GM21619 (cell line): Measurements from ENCODE around the gene PPP2R1A.

Experiments used
- ATAC-seq: cut with Tn5 transposase; IDR thresholded peaks from one replicate; pipeline ENCODE4 v1.9.1; 2021; ENCODE audit not compliant: unreplicated experiment

Gene PPP2R1A

DNA sequence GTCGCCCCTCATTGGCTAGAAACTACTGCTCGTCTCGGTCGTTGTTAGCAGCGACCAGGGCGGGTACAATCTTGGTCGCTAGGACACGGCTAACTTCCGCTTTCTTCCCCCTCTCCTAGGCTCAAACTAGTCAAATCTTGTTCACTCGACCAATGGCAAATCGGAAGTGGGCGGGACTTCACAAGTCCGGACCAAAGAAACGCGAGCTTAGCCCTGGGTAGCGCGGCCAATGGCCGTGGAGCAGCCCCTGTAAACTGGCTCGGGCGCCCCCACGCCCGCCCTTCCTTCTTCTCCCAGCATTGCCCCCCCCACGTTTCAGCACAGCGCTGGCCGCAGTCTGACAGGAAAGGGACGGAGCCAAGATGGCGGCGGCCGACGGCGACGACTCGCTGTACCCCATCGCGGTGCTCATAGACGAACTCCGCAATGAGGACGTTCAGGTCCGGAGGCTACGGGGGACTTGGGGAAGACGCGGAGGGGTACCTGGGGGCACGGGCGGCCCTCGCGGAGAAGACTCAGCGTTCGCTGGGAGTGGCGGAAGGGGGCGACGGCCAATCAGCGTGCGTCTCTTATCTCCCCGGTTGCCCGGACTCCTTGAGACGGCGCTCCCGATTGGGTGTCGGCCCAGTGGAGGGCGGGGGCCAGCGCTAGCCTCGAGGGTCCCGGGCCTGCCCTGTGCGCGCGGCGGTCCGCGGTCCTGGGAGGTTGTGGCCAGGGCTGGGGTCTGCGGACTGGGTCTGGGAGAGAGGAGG, at the start of gene PPP2R1A:
Gene PPP2R1A, plus strand, starts transcription at position 318 of the 752 bp plus-strand sequence. Its CDS starts 45 bp downstream, at position 363.
- peak; percentile 92 for ATAC-seq

DNA sequence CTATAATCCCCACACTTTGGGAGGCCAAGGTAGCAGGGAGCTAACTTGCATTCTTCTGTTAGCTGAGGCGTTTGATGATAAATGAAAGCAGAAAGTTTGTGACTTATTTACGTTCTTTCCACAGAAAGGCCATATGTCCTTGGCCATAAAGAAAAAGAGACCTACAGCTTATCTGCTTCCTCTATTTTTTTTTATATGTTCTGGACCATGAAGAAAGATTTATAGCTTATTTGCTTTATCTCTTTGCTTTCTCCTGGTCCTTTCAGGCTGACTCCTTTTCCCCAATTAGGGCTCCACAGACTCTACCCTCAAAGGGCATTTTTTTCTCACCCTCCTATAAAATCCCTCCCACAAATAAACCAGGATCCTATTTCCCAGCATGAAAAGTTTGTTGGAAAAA, 48.6 kb upstream of the PPP2R1A start:
- no peak for ATAC-seq

DNA sequence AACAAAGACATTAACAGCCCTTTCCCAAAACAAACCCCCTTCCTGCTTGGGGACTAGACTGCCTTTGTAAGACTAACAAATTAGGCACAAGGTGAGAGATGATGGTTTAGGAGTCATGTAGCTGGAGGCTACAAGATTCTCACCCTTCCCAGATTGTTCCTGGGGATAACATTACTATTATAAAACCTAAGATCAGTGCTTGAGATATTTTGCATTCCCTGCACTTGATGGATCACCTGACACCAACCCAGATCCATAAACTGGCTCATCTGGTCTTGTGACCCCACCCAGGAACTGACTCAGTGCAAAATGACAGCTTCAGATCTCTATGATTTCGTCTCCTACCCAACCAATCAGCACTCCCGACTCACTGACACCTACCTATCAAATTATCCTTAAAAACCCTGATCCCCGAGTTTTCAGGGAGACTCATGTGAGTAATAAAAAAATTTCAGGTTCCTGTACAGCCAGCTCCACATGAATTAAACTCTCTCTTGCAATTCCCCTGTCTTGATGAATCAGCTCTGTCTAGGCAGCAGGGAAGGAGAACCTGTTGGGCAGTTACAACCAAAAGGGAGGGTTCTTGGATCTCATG, 47.8 kb upstream of the PPP2R1A start:
- ATAC-seq = no peak

DNA sequence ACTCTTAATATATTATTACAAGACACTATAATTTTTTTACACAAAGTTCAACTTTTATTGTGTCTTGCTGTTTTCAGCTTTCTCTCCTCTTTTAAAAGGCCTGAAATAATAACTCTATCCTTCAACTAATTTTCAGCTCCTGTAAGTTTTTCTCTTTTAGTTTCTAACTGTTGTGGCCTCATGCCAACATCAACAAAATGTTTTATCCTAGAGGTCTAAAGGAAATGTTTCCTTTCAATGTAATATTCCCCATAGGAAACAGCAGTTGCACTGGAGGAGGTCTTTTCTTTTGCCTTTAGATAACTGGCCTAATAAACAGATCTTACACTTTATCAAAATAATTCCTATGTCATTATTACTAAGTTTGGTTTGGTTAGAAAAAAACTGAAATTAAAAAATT, 41.6 kb upstream of the PPP2R1A start:
- ATAC-seq = no peak

DNA sequence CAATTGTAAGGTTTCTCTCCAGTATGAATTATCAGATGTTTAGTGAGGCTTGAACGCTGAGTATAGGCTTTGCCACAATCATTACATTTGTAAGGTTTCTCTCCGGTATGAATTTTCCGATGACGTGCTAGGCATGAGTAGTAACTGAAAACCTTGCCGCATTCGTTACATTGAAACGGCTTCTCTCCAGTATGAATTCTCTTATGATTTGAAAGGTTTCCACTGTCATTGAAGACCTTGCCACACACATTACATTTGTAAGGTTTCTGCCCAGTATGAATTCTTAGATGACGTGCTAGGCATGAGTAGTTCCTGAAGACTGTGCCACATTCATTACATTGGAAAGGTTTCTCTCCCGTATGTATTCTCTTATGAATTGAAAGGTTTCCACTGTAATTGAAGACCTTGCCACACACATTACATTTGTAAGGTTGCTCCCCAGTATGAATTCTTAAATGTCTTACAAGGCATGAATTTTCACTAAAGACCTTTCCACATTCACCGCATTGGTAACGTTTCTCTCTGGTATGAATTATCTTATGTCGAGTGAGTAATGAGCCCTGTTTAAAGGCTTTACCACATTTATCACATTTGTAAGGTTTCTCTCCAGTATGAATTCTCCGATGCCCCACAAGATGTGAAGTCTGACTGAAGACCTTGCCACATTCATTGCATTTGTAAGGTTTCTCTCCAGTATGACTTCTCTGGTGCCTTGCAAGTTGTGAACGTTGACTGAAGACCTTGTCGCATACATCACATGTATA, 34.1 kb upstream of the PPP2R1A start:
- ATAC-seq = no peak

DNA sequence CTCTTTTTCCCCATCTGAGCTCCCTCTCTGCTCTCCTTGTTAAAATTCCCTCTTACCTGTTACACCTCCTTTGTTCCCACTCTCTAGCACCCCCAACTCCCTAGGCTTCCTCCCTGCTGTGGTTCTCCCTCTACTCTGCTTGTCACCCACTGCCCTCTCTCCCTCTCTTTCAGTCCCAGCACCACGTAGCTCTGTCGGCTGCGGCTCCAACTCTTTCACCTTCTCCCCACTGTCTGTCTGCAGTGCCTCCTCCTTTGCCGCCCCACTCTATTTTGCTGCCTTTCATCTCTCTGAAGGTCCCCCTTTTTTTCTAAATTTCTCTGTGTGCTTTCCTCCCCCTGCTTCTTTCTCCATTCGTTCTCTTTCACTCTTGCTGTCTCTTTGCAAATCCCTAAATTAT, 19.5 kb upstream of the PPP2R1A start:
- ATAC-seq = no peak

- peak; percentile 20 for ATAC-seq
Observed at GRCh38 chr19:52170863-52171320, 19.0 kb upstream of the PPP2R1A start.

- ATAC-seq = peak; percentile 67
Observed at GRCh38 chr19:52171321-52172169, 18.3 kb upstream of the PPP2R1A start, which contains the start of gene ZNF836. TSS of gene ZNF836 (minus strand) at chr19:52171621. CDS start at chr19:52168072, 3,549 bp downstream.

DNA sequence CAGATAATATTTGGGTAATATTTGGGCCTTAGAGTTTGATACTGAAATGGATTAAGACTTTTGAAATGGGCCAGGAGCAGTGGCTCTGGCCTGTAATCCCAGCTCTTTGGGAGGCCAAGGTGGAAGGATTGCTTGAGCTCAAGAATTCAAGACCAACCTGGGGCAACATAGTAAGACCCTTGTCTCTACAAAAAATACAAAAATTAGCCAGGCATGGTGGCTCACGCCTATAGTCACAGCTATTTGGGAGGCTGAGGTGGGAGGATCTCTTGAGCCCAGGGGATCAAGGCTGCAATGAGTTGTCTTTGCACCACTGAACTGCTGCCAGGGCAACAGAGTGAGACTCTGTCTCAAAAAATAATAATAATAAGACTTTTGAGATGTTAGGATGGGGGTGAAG, 17.5 kb upstream of the PPP2R1A start:
- ATAC-seq = no peak

DNA sequence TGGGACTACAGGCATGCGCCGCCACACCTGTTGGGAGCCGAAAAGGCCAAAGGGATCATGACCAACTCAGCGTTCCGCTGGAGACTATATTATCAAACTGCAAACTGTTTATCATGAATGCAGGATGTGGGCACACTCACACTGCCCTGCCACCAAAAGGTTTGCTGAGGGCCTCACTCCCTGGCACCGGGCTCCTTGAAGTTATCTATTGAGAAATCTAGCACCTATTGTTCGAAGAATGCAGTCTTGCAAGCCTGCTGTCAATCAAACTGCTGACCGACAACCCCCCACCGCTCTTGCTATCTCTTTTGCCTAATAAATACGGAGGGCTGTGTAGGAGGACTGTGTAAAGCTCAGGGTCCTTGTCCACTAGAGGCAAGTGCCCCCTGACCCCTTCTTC, 13.3 kb upstream of the PPP2R1A start:
- ATAC-seq = no peak

- no peak for ATAC-seq
Observed at GRCh38 chr19:52187407-52187806, 2.4 kb upstream of the PPP2R1A start.

DNA sequence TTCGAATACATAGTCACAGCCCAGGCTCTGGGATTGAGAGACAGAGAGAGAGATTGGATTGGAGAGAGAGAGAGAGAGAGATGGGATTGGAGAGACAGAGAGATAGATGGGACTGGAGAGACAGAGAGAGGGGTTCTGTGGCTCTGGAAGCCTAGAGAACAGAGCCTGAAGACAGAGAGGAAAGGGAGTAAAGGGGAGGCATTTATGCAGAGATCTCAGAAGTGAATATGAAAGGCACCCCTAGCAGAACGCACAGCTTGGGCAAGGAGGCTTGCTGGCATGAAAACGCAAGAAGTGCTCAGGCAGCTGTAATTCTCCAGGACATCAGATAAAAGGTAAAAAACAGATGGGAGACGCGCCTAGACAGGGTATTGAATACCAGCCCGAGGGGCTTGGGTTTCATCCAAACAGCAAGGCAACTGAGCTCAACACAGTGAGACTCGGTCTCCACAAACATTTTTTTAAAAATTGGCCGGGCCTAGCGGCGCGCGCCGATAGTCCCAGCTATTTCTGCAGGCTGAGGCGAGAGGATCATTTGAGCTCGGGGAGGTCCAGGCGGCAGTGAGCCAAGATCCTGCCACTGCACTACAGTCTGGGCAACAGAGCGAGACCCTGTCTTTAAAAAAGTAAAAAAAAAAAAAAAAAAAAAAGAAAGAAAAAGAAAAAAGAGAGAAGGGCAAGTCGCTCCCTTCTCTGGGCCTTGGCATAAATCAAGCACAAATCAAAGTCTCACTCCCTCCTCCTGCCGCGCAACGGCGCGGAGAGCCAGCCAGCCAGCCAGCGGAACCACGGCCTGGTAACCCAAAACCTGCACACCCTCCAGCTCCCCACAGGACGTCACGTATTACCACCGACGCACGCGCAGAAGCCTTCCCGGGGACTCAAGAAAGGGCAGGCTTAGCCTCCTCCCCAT, 774 bp upstream of the PPP2R1A start:
- peak; percentile 1 for ATAC-seq

DNA sequence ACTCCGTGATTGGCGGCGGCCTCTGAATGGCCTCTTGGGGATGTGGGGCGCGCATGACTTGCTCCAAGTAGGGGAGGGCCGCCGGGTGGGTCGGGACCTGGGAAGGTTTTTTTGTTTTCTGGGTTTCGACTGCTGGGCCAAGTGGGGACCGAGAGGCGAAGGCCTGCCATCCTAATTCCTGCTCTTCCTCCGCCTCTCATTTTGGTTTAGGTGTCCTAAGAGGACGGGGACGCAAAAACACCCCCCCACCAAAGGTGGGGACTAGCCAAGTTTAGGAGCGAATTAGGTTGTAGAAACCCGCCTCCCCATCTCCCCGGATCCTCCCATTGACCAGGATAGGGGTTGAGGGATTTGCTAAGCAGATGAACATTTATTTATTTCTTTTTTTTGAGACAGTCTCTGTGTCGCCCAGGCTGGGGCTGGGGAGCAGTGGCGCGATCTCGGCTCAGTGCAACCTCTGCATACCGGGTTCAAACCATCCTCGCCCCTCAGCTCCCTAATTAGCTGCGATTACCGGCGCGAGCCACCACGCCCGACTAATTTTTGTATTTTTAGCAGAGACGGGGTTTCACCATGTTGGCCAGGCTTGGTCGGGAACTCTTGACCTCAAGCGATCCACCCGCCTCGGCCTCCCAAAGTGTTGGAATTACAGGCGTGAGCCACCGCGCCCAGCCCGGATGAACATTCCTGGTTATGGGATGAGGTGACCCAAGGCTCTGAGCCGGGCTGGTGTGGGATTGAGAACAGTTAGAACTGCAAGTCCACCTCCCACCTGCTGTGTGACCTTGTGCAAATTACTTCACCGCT, 838 bp downstream of the PPP2R1A start:
- no peak for ATAC-seq

DNA sequence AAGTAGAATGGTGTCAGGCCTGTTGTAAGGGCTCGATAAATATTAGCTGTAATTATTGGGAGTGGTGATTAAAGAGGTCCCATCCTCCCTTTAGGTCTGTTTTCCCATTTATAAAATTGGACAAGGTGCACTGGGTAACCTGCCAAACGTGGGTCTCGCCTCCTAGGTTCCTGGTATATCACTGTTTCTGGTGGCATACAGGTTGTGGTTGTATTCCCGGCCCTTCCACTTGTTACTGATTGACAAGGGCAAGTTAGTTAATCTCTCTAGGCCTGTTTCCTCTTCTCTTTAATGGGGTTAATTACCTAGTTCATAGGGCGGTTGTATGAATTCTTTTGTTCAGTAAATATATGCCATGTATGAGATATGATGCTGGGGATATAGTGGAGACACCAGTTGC, 1.5 kb downstream of the PPP2R1A start:
- ATAC-seq = no peak

DNA sequence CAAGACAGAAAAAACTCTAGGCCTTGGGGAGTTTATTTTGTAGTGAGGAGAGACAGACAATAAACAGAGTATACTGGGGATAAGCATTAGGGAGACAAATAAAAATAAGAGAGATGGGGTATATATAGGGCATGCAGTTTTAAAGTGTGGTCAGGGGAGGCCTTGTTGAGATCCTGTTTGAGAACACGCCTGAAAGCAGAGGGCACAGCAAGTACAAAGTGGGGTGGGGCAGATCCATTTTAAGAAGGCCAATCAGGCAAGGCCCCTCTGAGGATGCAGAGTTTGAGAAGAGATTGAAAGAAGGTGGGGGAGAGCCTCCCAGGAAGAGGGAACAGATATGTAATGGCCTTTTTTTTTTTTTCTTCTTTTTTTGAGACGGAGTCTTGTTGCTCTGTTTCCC, 2.1 kb downstream of the PPP2R1A start:
- ATAC-seq = no peak

- no peak for ATAC-seq
Observed at GRCh38 chr19:52196256-52196967, 6.6 kb downstream of the PPP2R1A start.

GRCh38 chr19:52197964-52198363, 8.1 kb downstream of the PPP2R1A start:
- no peak for ATAC-seq

GRCh38 chr19:52198678-52199077, 8.8 kb downstream of the PPP2R1A start:
- no peak for ATAC-seq
